ENCODE data around the gene CEP57.

CEP57 gene

GRCh38 chr11:95835768-95836488 lies 45.6 kb downstream of the CEP57 start:
- intact Hi-C loops (cut with DNase I; ENCODE audit: low total_unique reads) = loop anchor here (10.0 kb wide), 1 partner anchor 589 kb away; no protein-coding TSS in a partner anchor
- no peaks in the 10 kb centered on the region for H3K27me3 ChIP-seq
- no peaks in the 10 kb centered on the region for H3K4me1 ChIP-seq
- no peak overlapping the region for H3K4me3 ChIP-seq
- TF ChIP-seq, protein P1, sequence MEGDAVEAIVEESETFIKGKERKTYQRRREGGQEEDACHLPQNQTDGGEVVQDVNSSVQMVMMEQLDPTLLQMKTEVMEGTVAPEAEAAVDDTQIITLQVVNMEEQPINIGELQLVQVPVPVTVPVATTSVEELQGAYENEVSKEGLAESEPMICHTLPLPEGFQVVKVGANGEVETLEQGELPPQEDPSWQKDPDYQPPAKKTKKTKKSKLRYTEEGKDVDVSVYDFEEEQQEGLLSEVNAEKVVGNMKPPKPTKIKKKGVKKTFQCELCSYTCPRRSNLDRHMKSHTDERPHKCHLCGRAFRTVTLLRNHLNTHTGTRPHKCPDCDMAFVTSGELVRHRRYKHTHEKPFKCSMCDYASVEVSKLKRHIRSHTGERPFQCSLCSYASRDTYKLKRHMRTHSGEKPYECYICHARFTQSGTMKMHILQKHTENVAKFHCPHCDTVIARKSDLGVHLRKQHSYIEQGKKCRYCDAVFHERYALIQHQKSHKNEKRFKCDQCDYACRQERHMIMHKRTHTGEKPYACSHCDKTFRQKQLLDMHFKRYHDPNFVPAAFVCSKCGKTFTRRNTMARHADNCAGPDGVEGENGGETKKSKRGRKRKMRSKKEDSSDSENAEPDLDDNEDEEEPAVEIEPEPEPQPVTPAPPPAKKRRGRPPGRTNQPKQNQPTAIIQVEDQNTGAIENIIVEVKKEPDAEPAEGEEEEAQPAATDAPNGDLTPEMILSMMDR (IDR thresholded peaks at IDR 0.05) = peak; percentile 81 to 90
- peaks cover 37 to 50% (median 45%) of the 10 kb centered on the region in 3 donors for H3K36me3 ChIP-seq
- H3K27ac ChIP-seq = no peak overlapping the region
- no peaks in the 10 kb centered on the region for H3K9me3 ChIP-seq
- DNase-seq = peak; percentile 63 to 71

GRCh38 chr11:95845167-95845566 lies 54.9 kb downstream of the CEP57 start:
- H3K36me3 ChIP-seq = peaks cover 27 to 55% (median 36%) of the 10 kb centered on the region in 3 donors
- H3K9me3 ChIP-seq = no peaks in the 10 kb centered on the region
- peaks cover 0 to 5% (median 4%) of the 10 kb centered on the region in 4 donors for H3K4me1 ChIP-seq
- TF ChIP-seq, protein P1 (IDR thresholded peaks at IDR 0.05) = no peak
- H3K27ac ChIP-seq = no peak overlapping the region
- no peak overlapping the region for H3K4me3 ChIP-seq
- intact Hi-C loops (cut with DNase I; ENCODE audit: low total_unique reads) = loop anchor here (5.0 to 10.0 kb wide), 2 partner anchors 497 to 550 kb away; partner anchors contain the start of genes JRKL and MAML2
- no peaks in the 10 kb centered on the region for H3K27me3 ChIP-seq
- no peak for DNase-seq

DNA sequence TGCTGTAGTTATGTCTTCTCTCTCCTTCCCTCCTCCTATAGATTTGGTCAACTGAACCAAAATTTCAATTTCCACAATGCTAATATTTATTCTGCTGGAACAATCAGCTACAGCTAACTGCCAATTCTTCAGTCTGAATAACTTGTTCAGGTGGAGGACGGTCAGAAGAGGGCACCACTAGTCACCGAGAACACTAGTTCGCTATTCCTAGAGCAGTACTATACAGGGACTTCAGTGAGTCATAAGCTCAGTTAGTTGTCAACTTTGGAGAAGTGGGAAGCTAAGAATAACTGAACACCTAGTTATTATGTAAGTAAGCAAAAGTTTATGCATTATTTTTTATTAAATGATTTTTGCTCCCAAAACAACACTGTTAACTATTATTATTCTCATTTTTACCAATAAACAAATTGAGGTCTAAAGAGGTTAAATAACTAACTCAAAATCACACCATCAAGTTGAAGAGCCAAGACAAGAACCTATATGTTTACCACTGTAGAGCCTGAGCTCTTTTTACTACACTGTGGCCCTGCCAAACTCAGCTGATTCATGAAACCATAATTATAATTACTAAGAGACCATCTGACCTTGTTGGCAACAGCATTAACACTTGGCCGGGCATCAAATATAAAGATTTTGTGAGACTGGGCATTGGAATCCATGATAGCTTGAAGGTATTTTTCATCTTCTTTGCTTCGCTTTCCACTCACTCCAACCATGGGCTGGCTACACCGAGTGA lies 59.0 kb downstream of the CEP57 start:
- H3K9me3 ChIP-seq = no peaks in the 10 kb centered on the region
- no peak overlapping the region for H3K4me3 ChIP-seq
- DNase-seq = peak; percentile 66 to 79
- intact Hi-C loops (cut with DNase I; ENCODE audit: low total_unique reads) = loop anchor here (5.0 to 10.0 kb wide), 2 partner anchors 493 to 546 kb away; partner anchors contain the start of genes JRKL and MAML2
- peaks cover 30 to 36% (median 31%) of the 10 kb centered on the region in 3 donors for H3K36me3 ChIP-seq
- TF ChIP-seq, protein P1 (IDR thresholded peaks at IDR 0.05) = peak; percentile 57 to 67
- H3K4me1 ChIP-seq = peaks cover 0 to 5% (median 4%) of the 10 kb centered on the region in 4 donors
- H3K27me3 ChIP-seq = no peaks in the 10 kb centered on the region
- H3K27ac ChIP-seq = peak overlapping the region; percentile 19 to 33

DNA sequence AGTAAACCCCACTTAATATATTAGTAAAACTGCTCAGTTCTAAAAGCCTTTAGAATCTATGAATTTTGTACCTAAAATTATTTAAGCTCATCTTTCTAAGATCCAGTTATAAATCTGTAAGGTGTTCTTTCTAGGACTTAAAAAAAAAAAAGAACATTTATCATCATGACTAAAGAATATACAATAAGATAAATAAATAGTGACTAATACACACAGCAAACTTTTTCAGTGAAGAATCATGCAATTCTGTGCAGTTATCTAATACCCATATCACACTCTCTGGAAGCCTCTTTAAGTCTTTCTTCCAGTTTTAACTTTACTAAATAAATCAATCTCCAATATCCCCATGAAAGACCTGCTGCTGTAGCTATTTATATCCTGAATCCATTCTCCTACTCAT lies 59.8 kb downstream of the CEP57 start:
- intact Hi-C loops (cut with DNase I; ENCODE audit: low total_unique reads) = no loop called here
- DNase-seq = no peak
- TF ChIP-seq, protein P1 (IDR thresholded peaks at IDR 0.05) = no peak
- Histone ChIP-seq H3K36me3 (peaks cover 22 to 36% (median 32%) of the 10 kb centered on the region in 3 donors), H3K4me3 (no peak overlapping the region), H3K9me3 (no peaks in the 10 kb centered on the region), H3K4me1 (peaks cover 0 to 5% (median 4%) of the 10 kb centered on the region in 4 donors), H3K27ac (peak overlapping the region in 1 of 2 donors; percentile 19), H3K27me3 (no peaks in the 10 kb centered on the region)

GRCh38 chr11:95853138-95853537 lies 62.8 kb downstream of the CEP57 start:
- DNase-seq = no peak
- Histone ChIP-seq H3K36me3 (peaks cover 27 to 29% (median 28%) of the 10 kb centered on the region in 3 donors), H3K4me1 (peaks cover 0 to 5% (median 4%) of the 10 kb centered on the region in 4 donors), H3K27me3 (no peaks in the 10 kb centered on the region), H3K27ac (no peak overlapping the region), H3K9me3 (no peaks in the 10 kb centered on the region), H3K4me3 (no peak overlapping the region)
- TF ChIP-seq, protein P1 (IDR thresholded peaks at IDR 0.05) = no peak
- intact Hi-C loops (cut with DNase I; ENCODE audit: low total_unique reads) = no loop called here

Data from tibial artery (tissue), 4 donors.